ENCODE measurements around the gene AQR. TPM values are rescaled to one million over a fixed set of nuclear protein-coding genes. Genes with fewer than 3 reads are reported as not detected.

The AQR gene
- polyA plus RNA-seq, 1 donor from 2014 or later = 22.4 TPM

DNA sequence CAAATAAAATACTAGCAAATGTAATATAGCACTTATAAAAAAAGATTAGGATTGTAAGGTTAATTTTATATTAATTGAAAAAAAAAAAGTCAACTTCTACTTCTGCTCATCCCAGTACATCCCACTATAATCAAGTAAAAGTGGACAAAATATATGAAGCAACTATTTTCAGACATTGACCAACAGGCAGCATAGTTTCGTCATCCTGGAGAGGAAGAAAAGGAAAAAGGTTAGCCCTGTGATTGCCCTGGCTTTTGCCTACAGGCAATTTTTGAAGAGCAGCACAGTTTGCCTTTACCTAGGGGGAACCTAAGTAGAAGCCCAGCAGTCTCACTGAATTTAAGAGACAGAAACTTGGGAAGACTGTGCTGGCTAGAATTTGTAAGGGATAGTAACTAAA lies 121.9 kb downstream of the AQR start:
- H3K36me3 ChIP-seq (ENCODE audit: insufficient read depth, low read length) = no peaks in the 10 kb centered on the region
- TF ChIP-seq RAD21 (conservative IDR thresholded peaks at IDR 0.05) (no peak), EP300 (conservative IDR thresholded peaks at IDR 0.05; ENCODE audit: poor library complexity, severe bottlenecking) (no peak), EZH2 (IDR thresholded peaks at IDR 0.05; ENCODE audit: borderline replicate concordance, insufficient read depth, low read length, poor library complexity, severe bottlenecking) (no peak)
- TF ChIP-seq, protein P1, sequence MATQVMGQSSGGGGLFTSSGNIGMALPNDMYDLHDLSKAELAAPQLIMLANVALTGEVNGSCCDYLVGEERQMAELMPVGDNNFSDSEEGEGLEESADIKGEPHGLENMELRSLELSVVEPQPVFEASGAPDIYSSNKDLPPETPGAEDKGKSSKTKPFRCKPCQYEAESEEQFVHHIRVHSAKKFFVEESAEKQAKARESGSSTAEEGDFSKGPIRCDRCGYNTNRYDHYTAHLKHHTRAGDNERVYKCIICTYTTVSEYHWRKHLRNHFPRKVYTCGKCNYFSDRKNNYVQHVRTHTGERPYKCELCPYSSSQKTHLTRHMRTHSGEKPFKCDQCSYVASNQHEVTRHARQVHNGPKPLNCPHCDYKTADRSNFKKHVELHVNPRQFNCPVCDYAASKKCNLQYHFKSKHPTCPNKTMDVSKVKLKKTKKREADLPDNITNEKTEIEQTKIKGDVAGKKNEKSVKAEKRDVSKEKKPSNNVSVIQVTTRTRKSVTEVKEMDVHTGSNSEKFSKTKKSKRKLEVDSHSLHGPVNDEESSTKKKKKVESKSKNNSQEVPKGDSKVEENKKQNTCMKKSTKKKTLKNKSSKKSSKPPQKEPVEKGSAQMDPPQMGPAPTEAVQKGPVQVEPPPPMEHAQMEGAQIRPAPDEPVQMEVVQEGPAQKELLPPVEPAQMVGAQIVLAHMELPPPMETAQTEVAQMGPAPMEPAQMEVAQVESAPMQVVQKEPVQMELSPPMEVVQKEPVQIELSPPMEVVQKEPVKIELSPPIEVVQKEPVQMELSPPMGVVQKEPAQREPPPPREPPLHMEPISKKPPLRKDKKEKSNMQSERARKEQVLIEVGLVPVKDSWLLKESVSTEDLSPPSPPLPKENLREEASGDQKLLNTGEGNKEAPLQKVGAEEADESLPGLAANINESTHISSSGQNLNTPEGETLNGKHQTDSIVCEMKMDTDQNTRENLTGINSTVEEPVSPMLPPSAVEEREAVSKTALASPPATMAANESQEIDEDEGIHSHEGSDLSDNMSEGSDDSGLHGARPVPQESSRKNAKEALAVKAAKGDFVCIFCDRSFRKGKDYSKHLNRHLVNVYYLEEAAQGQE (IDR thresholded peaks at IDR 0.05; ENCODE audit: borderline replicate concordance) = no peak
- H3K9me3 ChIP-seq (ENCODE audit: low read length) = no peaks in the 10 kb centered on the region
- no peaks in the 10 kb centered on the region for H4K20me1 ChIP-seq (ENCODE audit: insufficient read depth)
- no peak overlapping the region for H3K9ac ChIP-seq (ENCODE audit: low read length)
- H3K9me2 ChIP-seq (ENCODE audit: insufficient read depth, low read length) = no peaks in the 10 kb centered on the region
- no peaks in the 10 kb centered on the region for H3F3A ChIP-seq (ENCODE audit: insufficient read depth, low read length, poor library complexity, severe bottlenecking)
- H3K4me2 ChIP-seq (ENCODE audit: low read length) = no peak overlapping the region
- no peak overlapping the region for H3K27ac ChIP-seq (ENCODE audit: low read length)
- no peaks in the 10 kb centered on the region for H3K79me2 ChIP-seq (replicated peaks; ENCODE audit: insufficient read depth, low read length)
- no peaks in the 10 kb centered on the region for H3K27me3 ChIP-seq (ENCODE audit: insufficient read depth, low read depth, low read length)
- no peak overlapping the region for H2AFZ ChIP-seq (ENCODE audit: low read depth, low read length)
- H3K4me3 ChIP-seq (ENCODE audit: low read length) = no peak overlapping the region

DNA sequence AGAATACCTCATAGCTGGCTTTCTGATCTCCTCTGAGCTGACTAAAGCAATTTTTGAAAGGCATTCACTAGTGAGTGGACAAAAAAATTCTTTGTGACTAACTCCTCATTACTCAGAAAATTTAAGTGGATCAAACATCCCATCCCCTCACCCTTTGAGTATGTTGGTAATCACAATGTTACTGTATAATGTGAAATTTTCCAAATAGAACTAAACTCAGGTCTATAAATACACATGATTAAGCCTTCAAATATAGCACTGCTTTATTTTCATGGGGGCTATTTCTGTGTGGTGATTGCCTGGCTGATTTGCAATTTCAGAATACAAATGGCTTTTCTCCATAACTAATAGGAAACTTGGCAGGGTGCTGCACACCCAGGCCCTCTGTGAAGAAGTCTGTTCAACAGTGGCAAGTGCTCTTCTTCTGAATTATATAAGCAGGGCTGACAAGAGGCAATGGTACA lies 128.2 kb downstream of the AQR start:
- no peaks in the 10 kb centered on the region for H3F3A ChIP-seq (ENCODE audit: insufficient read depth, low read length, poor library complexity, severe bottlenecking)
- H3K4me2 ChIP-seq (ENCODE audit: low read length) = no peak overlapping the region
- no peaks in the 10 kb centered on the region for H3K9me3 ChIP-seq (ENCODE audit: low read length)
- H3K27ac ChIP-seq (ENCODE audit: low read length) = no peak overlapping the region
- no peaks in the 10 kb centered on the region for H3K27me3 ChIP-seq (ENCODE audit: insufficient read depth, low read depth, low read length)
- H2AFZ ChIP-seq (ENCODE audit: low read depth, low read length) = no peak overlapping the region
- no peaks in the 10 kb centered on the region for H3K36me3 ChIP-seq (ENCODE audit: insufficient read depth, low read length)
- H3K79me2 ChIP-seq (replicated peaks; ENCODE audit: insufficient read depth, low read length) = no peaks in the 10 kb centered on the region
- H3K9ac ChIP-seq (ENCODE audit: low read length) = no peak overlapping the region
- H3K4me3 ChIP-seq (ENCODE audit: low read length) = no peak overlapping the region
- H3K9me2 ChIP-seq (ENCODE audit: insufficient read depth, low read length) = no peaks in the 10 kb centered on the region
- TF ChIP-seq EZH2 (IDR thresholded peaks at IDR 0.05; ENCODE audit: borderline replicate concordance, insufficient read depth, low read length, poor library complexity, severe bottlenecking) (no peak), MXI1 (conservative IDR thresholded peaks at IDR 0.05; ENCODE audit: poor library complexity, severe bottlenecking) (no peak), POLR2AphosphoS5 (IDR thresholded peaks at IDR 0.05) (no peak), TAF1 (IDR thresholded peaks at IDR 0.05; ENCODE audit: low read depth) (no peak), SMC3 (conservative IDR thresholded peaks at IDR 0.05; ENCODE audit: poor library complexity) (no peak), RAD21 (conservative IDR thresholded peaks at IDR 0.05) (no peak), EP300 (conservative IDR thresholded peaks at IDR 0.05; ENCODE audit: poor library complexity, severe bottlenecking) (no peak)
- TF ChIP-seq, protein P1 (IDR thresholded peaks at IDR 0.05; ENCODE audit: borderline replicate concordance) = no peak
- TF ChIP-seq, protein P2, sequence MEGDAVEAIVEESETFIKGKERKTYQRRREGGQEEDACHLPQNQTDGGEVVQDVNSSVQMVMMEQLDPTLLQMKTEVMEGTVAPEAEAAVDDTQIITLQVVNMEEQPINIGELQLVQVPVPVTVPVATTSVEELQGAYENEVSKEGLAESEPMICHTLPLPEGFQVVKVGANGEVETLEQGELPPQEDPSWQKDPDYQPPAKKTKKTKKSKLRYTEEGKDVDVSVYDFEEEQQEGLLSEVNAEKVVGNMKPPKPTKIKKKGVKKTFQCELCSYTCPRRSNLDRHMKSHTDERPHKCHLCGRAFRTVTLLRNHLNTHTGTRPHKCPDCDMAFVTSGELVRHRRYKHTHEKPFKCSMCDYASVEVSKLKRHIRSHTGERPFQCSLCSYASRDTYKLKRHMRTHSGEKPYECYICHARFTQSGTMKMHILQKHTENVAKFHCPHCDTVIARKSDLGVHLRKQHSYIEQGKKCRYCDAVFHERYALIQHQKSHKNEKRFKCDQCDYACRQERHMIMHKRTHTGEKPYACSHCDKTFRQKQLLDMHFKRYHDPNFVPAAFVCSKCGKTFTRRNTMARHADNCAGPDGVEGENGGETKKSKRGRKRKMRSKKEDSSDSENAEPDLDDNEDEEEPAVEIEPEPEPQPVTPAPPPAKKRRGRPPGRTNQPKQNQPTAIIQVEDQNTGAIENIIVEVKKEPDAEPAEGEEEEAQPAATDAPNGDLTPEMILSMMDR (IDR thresholded peaks at IDR 0.05; ENCODE audit: poor library complexity, severe bottlenecking) = no peak
- no peaks in the 10 kb centered on the region for H4K20me1 ChIP-seq (ENCODE audit: insufficient read depth)

Measured in neural cell (in vitro differentiated cells).